GM19239 (cell line): ENCODE measurements around the gene TMEM87B.
"Not testable (repeated sequence)": the region's sequence is repeated elsewhere in the genome, so short reads cannot be mapped to it uniquely, and the experiment has no call there.

ENCODE experiments used
- DNase-seq: peaks from one replicate; pipeline ENCODE4 v3.0.0; 2011; ENCODE audit warnings: low spot score; ENCODE audit not compliant: insufficient read length
- FAIRE-seq: peaks from 2 replicates; lab custom pipeline; 2011; peaks lifted over from hg19 to GRCh38; lab: Jason Lieb, UNC

Gene TMEM87B

DNA sequence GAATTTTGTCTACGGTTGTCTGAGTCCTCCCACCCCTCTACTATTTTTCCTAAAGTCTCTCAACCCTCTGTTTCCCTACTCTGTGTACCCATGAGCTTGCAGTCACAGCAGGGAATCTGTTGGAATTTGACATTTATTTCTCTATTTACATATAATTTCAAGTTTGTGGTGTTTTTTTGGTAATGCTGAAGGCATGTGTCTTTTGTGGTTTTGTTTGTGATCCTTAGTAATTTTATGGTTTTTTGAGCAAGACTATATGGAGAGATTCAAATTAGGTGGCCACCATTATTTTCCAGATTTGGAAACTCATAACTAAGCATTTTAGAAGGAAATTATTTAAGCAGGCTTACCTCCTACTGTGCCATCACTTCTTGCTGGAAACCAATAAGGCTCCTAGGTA lies 55.9 kb downstream of the TMEM87B start:
- no peak for DNase-seq
- no peak for FAIRE-seq

- DNase-seq, FAIRE-seq: not testable (repeated sequence)
Observed at GRCh38 chr2:112113354-112113753, 58.3 kb downstream of the TMEM87B start.

GRCh38 chr2:112118148-112118547 lies 63.1 kb downstream of the TMEM87B start:
- DNase-seq (no peak), FAIRE-seq (no peak)

- FAIRE-seq (peak; percentile 84), DNase-seq (no peak)
Observed at GRCh38 chr2:112121682-112122254, 66.7 kb downstream of the TMEM87B start.

- FAIRE-seq, result no peak
Observed at GRCh38 chr2:112129060-112129459, 74.0 kb downstream of the TMEM87B start.

DNA sequence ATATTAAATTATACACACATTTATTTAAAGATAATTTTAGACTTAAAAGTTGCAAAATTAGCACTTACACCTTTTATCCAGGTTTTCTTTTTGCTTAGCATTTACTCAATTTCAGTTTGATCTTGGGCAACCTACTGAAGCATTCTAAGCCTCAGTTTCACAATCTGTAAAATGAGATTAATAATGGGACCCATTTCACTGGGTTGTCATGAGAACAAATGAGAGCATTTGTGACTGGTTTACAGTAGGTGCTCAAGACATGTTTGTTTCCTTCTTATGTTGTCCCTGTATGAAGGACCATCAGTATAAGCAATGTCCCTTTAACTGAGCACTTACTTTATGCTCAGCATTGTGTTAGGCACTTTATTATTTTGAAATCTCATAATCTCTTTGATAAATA lies 78.3 kb downstream of the TMEM87B start:
- FAIRE-seq (no peak), DNase-seq (no peak)

More at GRCh38 chr2:112129060-112129459, 74.0 kb downstream of the TMEM87B start:
- no peak for DNase-seq

GRCh38 chr2:112134120-112134519 lies 79.1 kb downstream of the TMEM87B start:
- FAIRE-seq (no peak), DNase-seq (no peak)

- DNase-seq (no peak), FAIRE-seq (no peak)
Observed at GRCh38 chr2:112136096-112136495, 81.0 kb downstream of the TMEM87B start.

DNA sequence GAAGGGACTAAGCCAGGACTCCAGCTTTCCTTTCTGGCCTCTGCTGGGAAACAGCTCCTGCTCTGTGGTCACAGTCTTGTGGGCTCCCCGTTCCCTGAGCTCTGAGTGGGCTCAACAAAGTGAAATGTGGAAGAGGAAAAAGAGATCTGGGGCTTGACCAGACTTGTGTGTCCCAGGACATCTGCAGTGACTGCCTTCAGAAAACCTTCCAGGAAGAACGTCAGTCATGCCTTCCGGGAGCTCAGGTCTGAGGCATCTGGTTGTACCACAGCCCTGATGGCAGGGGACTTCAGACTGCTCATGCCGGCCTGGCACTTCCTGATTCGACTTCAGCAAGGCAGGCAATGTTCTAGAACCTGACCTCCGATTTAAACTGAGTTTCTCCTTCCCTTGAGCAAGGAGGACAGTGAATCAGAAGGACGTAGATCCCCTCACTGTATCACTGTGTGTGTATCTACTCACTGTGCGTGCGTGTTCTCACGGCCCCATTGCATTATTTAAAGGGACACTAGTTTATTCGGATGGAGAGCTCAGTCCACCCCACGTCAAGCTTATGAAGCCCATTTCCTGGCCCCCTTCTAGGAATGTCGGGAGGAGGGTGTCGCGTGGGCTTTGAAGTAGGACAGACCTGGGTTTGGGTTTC lies 82.6 kb downstream of the TMEM87B start:
- FAIRE-seq (no peak), DNase-seq (no peak)

- DNase-seq (no peak), FAIRE-seq (no peak)
Observed at GRCh38 chr2:112138159-112139032, 83.3 kb downstream of the TMEM87B start, which contains the start of gene FBLN7. Gene FBLN7 (plus strand): TSS chr2:112138385. CDS start chr2:112138656, 271 bp downstream.

- not testable (repeated sequence) for FAIRE-seq, DNase-seq
Observed at GRCh38 chr2:112139033-112139614, 84.1 kb downstream of the TMEM87B start.

DNA sequence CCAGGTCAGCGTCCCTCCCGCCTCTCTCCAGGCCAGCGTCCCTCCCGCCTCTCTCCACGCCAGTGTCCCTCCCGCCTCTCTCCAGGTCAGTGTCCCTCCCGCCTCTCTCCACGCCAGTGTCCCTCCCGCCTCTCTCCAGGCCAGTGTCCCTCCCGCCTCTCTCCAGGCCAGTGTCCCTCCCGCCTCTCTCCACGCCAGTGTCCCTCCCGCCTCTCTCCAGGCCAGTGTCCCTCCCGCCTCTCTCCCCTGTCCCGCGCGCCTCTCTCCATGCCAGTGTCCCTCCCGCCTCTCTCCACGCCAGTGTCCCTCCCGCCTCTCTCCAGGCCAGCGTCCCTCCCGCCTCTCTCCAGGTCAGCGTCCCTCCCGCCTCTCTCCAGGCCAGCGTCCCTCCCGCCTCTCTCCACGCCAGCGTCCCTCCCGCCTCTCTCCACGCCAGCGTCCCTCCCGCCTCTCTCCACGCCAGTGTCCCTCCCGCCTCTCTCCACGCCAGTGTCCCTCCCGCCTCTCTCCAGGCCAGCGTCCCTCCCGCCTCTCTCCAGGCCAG lies 84.7 kb downstream of the TMEM87B start:
- DNase-seq, result not testable (repeated sequence)

DNA sequence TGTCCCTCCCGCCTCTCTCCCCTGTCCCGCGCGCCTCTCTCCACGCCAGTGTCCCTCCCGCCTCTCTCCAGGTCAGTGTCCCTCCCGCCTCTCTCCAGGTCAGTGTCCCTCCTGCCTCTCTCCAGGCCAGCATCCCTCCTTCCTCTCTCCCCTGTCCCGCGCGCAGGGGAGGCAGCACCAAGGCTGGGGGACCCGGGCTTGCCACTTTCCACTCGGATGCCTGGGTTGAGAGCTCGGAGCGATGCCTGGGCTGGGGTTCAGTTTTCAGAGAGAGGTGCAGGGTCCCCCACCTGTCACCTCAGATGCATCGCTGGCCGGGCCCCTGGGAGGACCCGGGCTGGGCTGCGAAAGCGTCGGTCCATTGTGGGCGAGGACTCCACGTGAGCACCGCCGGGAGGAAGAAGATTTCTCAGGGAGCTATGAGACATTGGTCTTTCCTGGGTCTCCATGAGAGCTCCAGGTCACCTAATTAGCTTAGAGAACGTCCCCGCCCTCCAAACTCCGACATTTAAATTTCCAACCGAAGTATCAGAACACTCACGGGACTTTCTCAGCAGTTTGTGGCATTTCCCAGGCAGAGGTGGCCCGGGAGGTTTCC lies 85.2 kb downstream of the TMEM87B start:
- FAIRE-seq (no peak), DNase-seq (no peak)

More for the DNA sequence above, 84.7 kb downstream of the TMEM87B start:
- not testable (repeated sequence) for FAIRE-seq

DNA sequence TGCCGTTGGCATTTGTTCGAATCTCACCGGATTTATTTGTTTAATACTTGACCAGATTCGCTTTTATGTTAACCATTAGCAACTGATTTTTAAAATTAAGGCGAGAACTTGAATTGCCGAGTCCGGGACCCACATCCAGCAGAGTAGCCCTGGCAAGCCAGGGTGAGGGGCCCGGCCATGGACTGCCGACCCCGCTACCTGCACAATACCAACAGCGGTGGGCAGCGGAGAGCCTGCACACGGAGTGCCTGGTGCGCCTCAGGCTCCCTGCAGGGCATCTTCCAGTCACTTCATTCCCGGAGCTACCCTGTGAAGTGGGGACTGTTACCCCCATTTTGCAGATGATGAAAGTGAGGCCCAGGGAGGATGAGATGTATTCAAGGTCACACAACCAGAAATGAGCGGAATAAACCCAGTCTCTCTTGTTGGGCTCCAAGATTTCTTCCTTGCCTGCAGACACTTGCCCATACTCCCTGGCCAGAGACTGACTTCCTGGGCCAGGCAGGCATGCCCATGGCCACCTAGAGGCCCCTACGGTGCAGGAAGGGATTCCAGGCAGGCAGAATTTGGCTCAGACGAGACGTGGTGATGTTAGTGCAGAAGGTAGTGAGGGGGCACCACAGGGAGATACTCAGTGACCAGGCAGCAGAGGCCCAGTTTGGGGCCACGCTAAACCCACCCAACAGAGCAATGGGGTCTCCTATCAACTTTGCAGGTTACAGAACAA lies 86.0 kb downstream of the TMEM87B start:
- DNase-seq (no peak), FAIRE-seq (no peak)

GRCh38 chr2:112141626-112142007 lies 86.5 kb downstream of the TMEM87B start:
- no peak for FAIRE-seq
- no peak for DNase-seq

DNA sequence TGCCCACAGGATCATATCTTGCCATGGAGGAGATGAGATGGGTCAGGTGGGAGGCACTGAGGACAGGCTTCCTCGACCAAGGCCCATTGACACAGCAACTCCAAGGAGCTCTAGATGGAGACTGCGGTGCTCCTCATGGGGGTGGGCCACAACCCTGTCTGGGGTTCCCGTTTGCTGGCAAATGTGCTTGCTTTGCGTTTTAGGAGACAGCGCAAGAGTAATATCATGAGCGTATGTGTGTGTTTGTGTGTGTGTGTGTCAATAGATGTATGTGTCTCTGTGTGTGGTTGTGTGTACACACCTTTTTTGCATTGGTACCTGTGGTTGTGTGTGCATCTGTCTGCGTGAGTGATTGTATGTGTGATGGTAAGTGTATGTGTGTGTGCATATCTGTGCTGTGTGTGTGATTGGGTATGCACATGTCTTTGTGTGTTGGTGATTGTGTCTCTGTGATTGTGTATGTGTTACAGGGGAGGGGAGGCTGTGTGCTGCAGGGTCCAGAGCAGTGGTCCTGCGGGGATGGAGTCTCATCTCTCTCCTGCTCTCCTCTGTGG lies 87.5 kb downstream of the TMEM87B start:
- DNase-seq (no peak), FAIRE-seq (no peak)

DNA sequence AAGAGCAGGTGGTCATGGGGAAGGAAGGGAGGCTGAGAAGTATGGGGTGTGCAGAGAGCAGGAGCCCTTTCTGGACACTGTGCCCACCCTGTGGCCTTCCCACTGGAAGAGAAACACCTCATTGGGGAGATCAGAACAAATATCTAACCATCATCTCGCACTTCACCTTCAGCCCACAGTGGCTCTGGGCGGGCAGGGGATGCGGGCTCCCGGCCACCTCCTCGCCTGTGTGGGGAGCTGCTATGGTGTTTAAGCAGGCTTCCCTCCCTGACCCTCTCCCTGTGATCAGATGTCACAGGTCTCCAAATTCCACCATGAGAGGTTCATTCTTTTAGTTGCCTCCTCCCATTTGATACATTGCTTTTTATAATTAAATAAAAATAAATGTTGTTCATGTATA lies 88.1 kb downstream of the TMEM87B start:
- DNase-seq, result no peak
- FAIRE-seq, result no peak

DNA sequence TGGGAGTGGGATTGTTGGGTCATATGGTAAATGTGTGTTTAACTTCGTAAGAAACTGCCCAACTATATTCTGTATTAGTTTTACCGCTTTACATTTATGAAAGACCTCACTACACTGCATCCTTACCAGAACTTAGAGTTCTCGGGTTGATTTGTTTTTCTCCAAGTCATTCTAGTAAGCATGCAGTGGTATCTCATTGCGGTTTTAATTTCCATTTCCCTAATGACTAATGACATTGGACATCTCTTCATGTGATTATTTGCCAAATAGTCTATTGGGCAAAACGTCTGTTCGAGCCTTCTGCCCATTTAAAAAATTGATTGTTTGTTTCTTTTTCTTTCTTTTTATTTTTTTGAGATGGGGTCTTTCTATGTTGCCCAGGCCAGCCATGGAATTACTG lies 89.9 kb downstream of the TMEM87B start:
- FAIRE-seq (no peak), DNase-seq (no peak)
